Measurements from ENCODE around the gene SCN7A.

DNA sequence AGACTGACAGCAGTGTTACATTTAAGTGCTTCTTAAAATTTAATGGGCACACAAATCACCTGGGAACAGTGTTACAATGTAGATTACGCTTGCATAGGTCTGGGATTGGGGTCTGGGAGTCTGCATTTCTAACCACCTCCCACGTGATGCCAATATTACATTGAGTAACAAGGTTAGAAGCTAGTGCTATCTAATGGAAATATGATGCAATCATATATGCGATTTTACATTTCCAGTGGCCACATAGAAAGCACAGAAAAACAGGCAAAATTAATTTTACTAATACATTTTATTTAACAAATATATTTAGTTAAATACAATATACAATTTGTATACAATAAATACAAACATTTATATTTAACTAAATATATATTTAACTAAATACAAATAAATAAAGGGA, 53.7 kb downstream of the SCN7A start:
- TF ChIP-seq, protein P1, sequence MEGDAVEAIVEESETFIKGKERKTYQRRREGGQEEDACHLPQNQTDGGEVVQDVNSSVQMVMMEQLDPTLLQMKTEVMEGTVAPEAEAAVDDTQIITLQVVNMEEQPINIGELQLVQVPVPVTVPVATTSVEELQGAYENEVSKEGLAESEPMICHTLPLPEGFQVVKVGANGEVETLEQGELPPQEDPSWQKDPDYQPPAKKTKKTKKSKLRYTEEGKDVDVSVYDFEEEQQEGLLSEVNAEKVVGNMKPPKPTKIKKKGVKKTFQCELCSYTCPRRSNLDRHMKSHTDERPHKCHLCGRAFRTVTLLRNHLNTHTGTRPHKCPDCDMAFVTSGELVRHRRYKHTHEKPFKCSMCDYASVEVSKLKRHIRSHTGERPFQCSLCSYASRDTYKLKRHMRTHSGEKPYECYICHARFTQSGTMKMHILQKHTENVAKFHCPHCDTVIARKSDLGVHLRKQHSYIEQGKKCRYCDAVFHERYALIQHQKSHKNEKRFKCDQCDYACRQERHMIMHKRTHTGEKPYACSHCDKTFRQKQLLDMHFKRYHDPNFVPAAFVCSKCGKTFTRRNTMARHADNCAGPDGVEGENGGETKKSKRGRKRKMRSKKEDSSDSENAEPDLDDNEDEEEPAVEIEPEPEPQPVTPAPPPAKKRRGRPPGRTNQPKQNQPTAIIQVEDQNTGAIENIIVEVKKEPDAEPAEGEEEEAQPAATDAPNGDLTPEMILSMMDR (IDR thresholded peaks at IDR 0.05; ENCODE audit: insufficient read depth, low read length, poor library complexity, severe bottlenecking) = no peak
- no peak for TF ChIP-seq EZH2phosphoT487 (conservative IDR thresholded peaks at IDR 0.05; ENCODE audit: low read length)
